Measurements from ENCODE around the gene UBQLN2. TPM values are rescaled to one million over a fixed set of nuclear protein-coding genes. Genes with fewer than 3 reads are reported as not detected.
A peak's percentile ranks its signal among the peaks of the same experiment; 100 is the strongest.
"Not testable (repeated sequence)": the region's sequence is repeated elsewhere in the genome, so short reads cannot be mapped to it uniquely, and the experiment has no call there.

Gene UBQLN2
- total RNA-seq (ENCODE audit: low replicate concordance): 41.2 and 41.4 TPM in 2 replicates
- long read RNA-seq, full-length matches to known transcripts: 15 of 15 reads
- long read RNA-seq, partial matches to known transcripts: 0 of 15 reads
- long read RNA-seq, other reads (novel, unspliced or antisense): 0 of 15 reads

- Mint-ChIP-seq H3K9me3 (no peaks in the 10 kb centered on the region), H3K27ac (peak within 1 kb of the TSS; percentile 95), H3K4me1 (ENCODE audit: unreplicated experiment) (peaks cover 5% of the 10 kb centered on the region), H3K4me3 (peak within 1 kb of the TSS; percentile 90), H3K27me3 (no peaks in the 10 kb centered on the region), H3K36me3 (no peaks in the 10 kb centered on the region)
- TF ChIP-seq, protein P1, sequence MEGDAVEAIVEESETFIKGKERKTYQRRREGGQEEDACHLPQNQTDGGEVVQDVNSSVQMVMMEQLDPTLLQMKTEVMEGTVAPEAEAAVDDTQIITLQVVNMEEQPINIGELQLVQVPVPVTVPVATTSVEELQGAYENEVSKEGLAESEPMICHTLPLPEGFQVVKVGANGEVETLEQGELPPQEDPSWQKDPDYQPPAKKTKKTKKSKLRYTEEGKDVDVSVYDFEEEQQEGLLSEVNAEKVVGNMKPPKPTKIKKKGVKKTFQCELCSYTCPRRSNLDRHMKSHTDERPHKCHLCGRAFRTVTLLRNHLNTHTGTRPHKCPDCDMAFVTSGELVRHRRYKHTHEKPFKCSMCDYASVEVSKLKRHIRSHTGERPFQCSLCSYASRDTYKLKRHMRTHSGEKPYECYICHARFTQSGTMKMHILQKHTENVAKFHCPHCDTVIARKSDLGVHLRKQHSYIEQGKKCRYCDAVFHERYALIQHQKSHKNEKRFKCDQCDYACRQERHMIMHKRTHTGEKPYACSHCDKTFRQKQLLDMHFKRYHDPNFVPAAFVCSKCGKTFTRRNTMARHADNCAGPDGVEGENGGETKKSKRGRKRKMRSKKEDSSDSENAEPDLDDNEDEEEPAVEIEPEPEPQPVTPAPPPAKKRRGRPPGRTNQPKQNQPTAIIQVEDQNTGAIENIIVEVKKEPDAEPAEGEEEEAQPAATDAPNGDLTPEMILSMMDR (conservative IDR thresholded peaks at IDR 0.05): peak; percentile 30
- peak; percentile 83 for DNase-seq (ENCODE audit: extremely low spot score, unreplicated experiment)
These were observed at the start of gene UBQLN2 for GRCh38 chrX:56563231-56564161. Gene UBQLN2 (plus strand): TSS chrX:56563627. CDS start chrX:56563874, 247 bp downstream.

- Mint-ChIP-seq H3K9me3 (no peaks in the 10 kb centered on the region), H3K27ac (no peak overlapping the region), H3K4me3 (no peak overlapping the region), H3K36me3 (no peaks in the 10 kb centered on the region), H3K4me1 (ENCODE audit: unreplicated experiment) (no peaks in the 10 kb centered on the region), H3K27me3 (no peaks in the 10 kb centered on the region)
- TF ChIP-seq, protein P1 (conservative IDR thresholded peaks at IDR 0.05): no peak
- DNase-seq (ENCODE audit: extremely low spot score, unreplicated experiment): no peak
These were observed 43.8 kb upstream of the UBQLN2 start for GRCh38 chrX:56519642-56520041.

GRCh38 chrX:56529482-56530007, 33.9 kb upstream of the UBQLN2 start:
- H3K27ac Mint-ChIP-seq; H3K36me3 Mint-ChIP-seq; H3K9me3 Mint-ChIP-seq; H3K4me3 Mint-ChIP-seq; H3K4me1 Mint-ChIP-seq (ENCODE audit: unreplicated experiment); DNase-seq (ENCODE audit: extremely low spot score, unreplicated experiment); H3K27me3 Mint-ChIP-seq: not testable (repeated sequence)

DNA sequence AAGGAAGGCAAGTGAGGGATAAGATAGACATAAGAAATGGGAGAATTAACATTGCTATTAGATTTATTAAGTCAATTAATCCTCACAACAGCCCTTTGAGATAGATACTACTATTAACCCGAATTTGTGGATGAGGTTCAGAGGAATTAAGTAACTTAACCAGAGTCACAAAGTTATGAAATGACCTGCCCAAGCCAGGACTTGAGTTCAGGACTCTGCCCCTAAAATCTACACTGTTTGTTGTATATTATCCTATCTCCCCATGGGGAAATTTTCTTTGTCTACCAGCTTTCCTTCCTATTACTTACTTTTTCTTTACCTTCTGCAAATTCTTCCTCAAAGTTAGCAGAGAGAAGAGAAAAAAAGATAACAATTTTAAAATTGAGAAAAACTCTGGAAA, 33.4 kb upstream of the UBQLN2 start:
- Mint-ChIP-seq H3K4me1 (ENCODE audit: unreplicated experiment) (no peaks in the 10 kb centered on the region), H3K36me3 (no peaks in the 10 kb centered on the region), H3K9me3 (no peaks in the 10 kb centered on the region), H3K27ac (no peak overlapping the region), H3K4me3 (no peak overlapping the region), H3K27me3 (no peaks in the 10 kb centered on the region)
- TF ChIP-seq, protein P1 (conservative IDR thresholded peaks at IDR 0.05): no peak
- DNase-seq (ENCODE audit: extremely low spot score, unreplicated experiment): no peak

DNA sequence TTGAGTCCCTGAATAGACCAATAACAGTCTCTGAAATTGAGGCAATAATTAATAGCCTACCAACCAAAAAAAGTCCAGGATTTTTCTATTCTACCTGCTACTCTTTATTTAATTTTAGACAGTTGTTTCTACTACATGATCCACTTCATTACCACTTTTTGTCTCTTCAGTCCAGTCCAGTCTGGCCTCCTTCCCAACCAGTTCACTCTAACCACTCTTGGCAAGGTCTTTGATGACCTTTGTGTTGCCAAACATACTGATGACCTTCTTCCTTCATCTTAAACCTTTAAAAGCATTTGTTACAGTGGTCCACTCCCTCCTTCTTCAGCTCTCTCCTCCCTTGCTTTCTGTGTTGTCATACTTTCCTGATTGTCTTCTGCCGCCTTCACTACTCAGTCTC, 12.8 kb upstream of the UBQLN2 start:
- Mint-ChIP-seq H3K27me3 (no peaks in the 10 kb centered on the region), H3K4me1 (ENCODE audit: unreplicated experiment) (no peaks in the 10 kb centered on the region), H3K27ac (no peak overlapping the region), H3K4me3 (no peak overlapping the region), H3K36me3 (no peaks in the 10 kb centered on the region), H3K9me3 (no peaks in the 10 kb centered on the region)
- TF ChIP-seq, protein P1 (conservative IDR thresholded peaks at IDR 0.05): no peak
- no peak for DNase-seq (ENCODE audit: extremely low spot score, unreplicated experiment)

DNA sequence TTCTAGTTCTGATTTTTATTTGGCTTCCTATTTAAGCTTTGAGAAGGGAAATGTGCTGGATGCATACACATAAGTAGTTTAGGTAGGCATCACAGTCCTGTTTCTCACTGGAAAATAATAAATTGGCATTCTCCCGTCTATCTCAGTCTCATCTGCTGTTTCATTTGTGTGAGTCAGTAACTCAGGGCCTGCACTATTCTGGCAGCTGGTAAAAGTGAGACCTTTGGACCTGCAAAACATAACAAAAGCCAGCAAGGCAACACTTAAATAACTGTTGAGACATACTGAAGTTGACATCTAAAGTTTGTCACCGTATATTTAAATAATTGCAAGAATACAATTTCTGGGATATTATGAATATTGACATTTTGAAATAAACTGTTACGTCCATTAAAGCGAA, 8.6 kb upstream of the UBQLN2 start:
- TF ChIP-seq, protein P1 (conservative IDR thresholded peaks at IDR 0.05): no peak
- Mint-ChIP-seq H3K4me1 (ENCODE audit: unreplicated experiment) (no peaks in the 10 kb centered on the region), H3K4me3 (no peak overlapping the region), H3K9me3 (no peaks in the 10 kb centered on the region), H3K27me3 (no peaks in the 10 kb centered on the region), H3K27ac (no peak overlapping the region), H3K36me3 (no peaks in the 10 kb centered on the region)
- no peak for DNase-seq (ENCODE audit: extremely low spot score, unreplicated experiment)
